H9 (cell line): ENCODE measurements around the gene CEP97. TPM values are rescaled to one million over a fixed set of nuclear protein-coding genes. Genes with fewer than 3 reads are reported as not detected.

Source experiments
- DNase-seq: peaks from one replicate; pipeline ENCODE4 v3.0.0-alpha.2; 2017
- H2AFZ ChIP-seq: one replicate; pipeline ENCODE4 v1.6.1; 2013; ENCODE audit warnings: mild to moderate bottlenecking, low read length, control low read depth, moderate library complexity
- H2AK5ac ChIP-seq: 2 replicates; pipeline ENCODE4 v1.6.1; 2013; ENCODE audit warnings: low read length, control low read depth, mixed read lengths; ENCODE audit not compliant: insufficient read length
- H2BK120ac ChIP-seq: one replicate; pipeline ENCODE4 v1.6.1; 2013; ENCODE audit warnings: low read depth, mild to moderate bottlenecking, low read length, control low read depth, inconsistent platforms; ENCODE audit not compliant: poor library complexity, severe bottlenecking
- H2BK12ac ChIP-seq: 2 replicates; pipeline ENCODE4 v1.6.1; 2013; ENCODE audit warnings: low read length, control low read depth, mixed read lengths, low read depth; ENCODE audit not compliant: insufficient read length
- H2BK15ac ChIP-seq: 2 replicates; pipeline ENCODE4 v1.6.1; 2013; ENCODE audit warnings: low read depth, low read length, control low read depth
- H2BK20ac ChIP-seq: one replicate; pipeline ENCODE4 v1.6.1; 2013; ENCODE audit warnings: low read depth, mild to moderate bottlenecking, low read length, control low read depth, inconsistent platforms; ENCODE audit not compliant: poor library complexity, severe bottlenecking
- H2BK5ac ChIP-seq: 2 replicates; pipeline ENCODE4 v1.6.1; 2013; ENCODE audit warnings: low read length, control low read depth, mixed read lengths; ENCODE audit not compliant: insufficient read length
- H3K14ac ChIP-seq: 2 replicates; pipeline ENCODE4 v1.6.1; 2013; ENCODE audit warnings: low read length, control low read depth; ENCODE audit not compliant: insufficient read depth
- H3K18ac ChIP-seq: 2 replicates; pipeline ENCODE4 v1.6.1; 2013; ENCODE audit warnings: low read depth, mild to moderate bottlenecking, mixed read lengths, low read length, control low read depth; ENCODE audit not compliant: insufficient read length
- H3K23ac ChIP-seq: 2 replicates; pipeline ENCODE4 v1.6.1; 2013; ENCODE audit warnings: low read length, control low read depth, mixed read lengths, low read depth; ENCODE audit not compliant: insufficient read length
- H3K23me2 ChIP-seq: 2 replicates; pipeline ENCODE4 v1.6.1; 2013; ENCODE audit warnings: low read depth, mild to moderate bottlenecking, mixed read lengths, low read length, control low read depth; ENCODE audit not compliant: insufficient read length, poor library complexity, severe bottlenecking
- H3K27ac ChIP-seq: 2 replicates; pipeline ENCODE4 v1.5.1; 2013; ENCODE audit warnings: low read length, control low read depth, mixed read lengths, low read depth; ENCODE audit not compliant: insufficient read length
- H3K27me3 ChIP-seq: 2 replicates; pipeline ENCODE4 v1.6.1; 2013; ENCODE audit warnings: low read length, control low read depth, inconsistent platforms; ENCODE audit not compliant: insufficient read depth
- H3K4ac ChIP-seq: 2 replicates; pipeline ENCODE4 v1.6.1; 2013; ENCODE audit warnings: low read depth, mild to moderate bottlenecking, control low read depth, inconsistent platforms, low read length, moderate library complexity
- H3K4me1 ChIP-seq: 2 replicates; pipeline ENCODE4 v1.6.1; 2013; ENCODE audit warnings: low read length, control low read depth, inconsistent platforms; ENCODE audit not compliant: insufficient read depth
- H3K4me2 ChIP-seq: 2 replicates; pipeline ENCODE4 v1.6.1; 2013; ENCODE audit warnings: low read length, control low read depth, mixed read lengths; ENCODE audit not compliant: insufficient read length, insufficient read depth
- H3K56ac ChIP-seq: 2 replicates; pipeline ENCODE4 v1.6.1; 2013; ENCODE audit warnings: low read depth, mild to moderate bottlenecking, mixed read lengths, low read length, control low read depth; ENCODE audit not compliant: insufficient read length
- H3K79me1 ChIP-seq: 2 replicates; pipeline ENCODE4 v1.6.1; 2013; ENCODE audit warnings: low read depth, mild to moderate bottlenecking, moderate library complexity, low read length, control low read depth, inconsistent platforms; ENCODE audit not compliant: insufficient read depth, poor library complexity, severe bottlenecking
- H3K79me2 ChIP-seq: 2 replicates; pipeline ENCODE4 v1.6.1; 2013; ENCODE audit warnings: low read length, control low read depth, inconsistent platforms; ENCODE audit not compliant: insufficient read depth
- H3K9ac ChIP-seq: 2 replicates; pipeline ENCODE4 v1.6.1; 2013; ENCODE audit warnings: low read length, control low read depth, mixed read lengths; ENCODE audit not compliant: insufficient read length; ENCODE audit errors: extremely low read depth
- H3K9me3 ChIP-seq: one replicate; pipeline ENCODE4 v1.6.1; 2013; ENCODE audit warnings: low read depth, low read length, inconsistent platforms; ENCODE audit not compliant: control insufficient read depth
- H3T11ph ChIP-seq: one replicate; pipeline ENCODE4 v1.6.1; 2013; ENCODE audit warnings: mild to moderate bottlenecking, low read length, control low read depth, inconsistent platforms
- H4K20me1 ChIP-seq: one replicate; pipeline ENCODE4 v1.6.1; 2013; ENCODE audit not compliant: control insufficient read depth, insufficient read length, insufficient read depth
- H4K5ac ChIP-seq: 2 replicates; pipeline ENCODE4 v1.6.1; 2013; ENCODE audit warnings: low read depth, mild to moderate bottlenecking, mixed read lengths, low read length, control low read depth; ENCODE audit not compliant: insufficient read length
- H4K8ac ChIP-seq: replicated peaks from 2 replicates; pipeline ENCODE4 v1.6.1; 2013; ENCODE audit warnings: low read length, control low read depth, mixed read lengths, low read depth; ENCODE audit not compliant: insufficient read length
- H4K91ac ChIP-seq: 2 replicates; pipeline ENCODE4 v1.6.1; 2013; ENCODE audit warnings: low read depth, mild to moderate bottlenecking, moderate library complexity, mixed read lengths, low read length, control low read depth; ENCODE audit not compliant: insufficient read length
- H3K27ac Mint-ChIP-seq, 3 experiments: 2 replicates in 2 of 3; 3 replicates in 1 of 3; pipeline ENCODE4 v1.8.0; 2020 to 2021; ENCODE audit warnings: mixed read lengths in 3 of 3, mild to moderate bottlenecking in 1 of 3, moderate library complexity in 1 of 3
- H3K27me3 Mint-ChIP-seq: 2 replicates; pipeline ENCODE4 v1.8.0; 2021; ENCODE audit warnings: low read depth, mild to moderate bottlenecking, moderate library complexity, mixed read lengths
- H3K36me3 Mint-ChIP-seq, 3 experiments: 2 replicates in 2 of 3; 3 replicates in 1 of 3; pipeline ENCODE4 v1.8.0; 2020 to 2021; ENCODE audit warnings: low read depth in 3 of 3, mixed read lengths in 3 of 3; ENCODE audit not compliant: insufficient read depth in 1 of 3
- H3K4me1 Mint-ChIP-seq, 2 experiments: 2 replicates each; pipeline ENCODE4 v1.8.0; 2020; ENCODE audit warnings: mixed read lengths in 2 of 2
- H3K4me3 Mint-ChIP-seq, 2 experiments: 2 replicates in 1 of 2; 3 replicates in 1 of 2; pipeline ENCODE4 v1.8.0; 2020 to 2021; ENCODE audit warnings: mild to moderate bottlenecking in 2 of 2, mixed read lengths in 2 of 2, moderate library complexity in 1 of 2
- H3K9me3 Mint-ChIP-seq, 2 experiments: 2 replicates in 1 of 2; 3 replicates in 1 of 2; pipeline ENCODE4 v1.8.0; 2020; ENCODE audit warnings: mild to moderate bottlenecking in 2 of 2, mixed read lengths in 2 of 2, moderate library complexity in 1 of 2
- CTCF ChIP-seq: fragments of 200-600 bp; sonication (generic); conservative IDR thresholded peaks from 3 replicates; pipeline ENCODE4 v1.8.0; 2021; ENCODE audit warnings: antibody characterized with exemption, mild to moderate bottlenecking
- WGBS: extraction: QIAGEN DNeasy Blood & Tissue Kit; methylation state at CpG from one replicate; pipeline ENCODE4 v1.1.7; 2013; ENCODE audit warnings: missing lambda C conversion rate, low lambda C conversion rate, mixed read lengths; ENCODE audit not compliant: insufficient read length; ENCODE audit errors: extremely low coverage; 5-methylcytosine and 5-hydroxymethylcytosine counted together
- total RNA-seq: library from RNA; stranded (reverse); gene quantifications from 2 replicates; pipeline ENCODE4 v1.2.1, GENCODE V29; 2021

The CEP97 gene
- total RNA-seq, 1 experiment from 2014 or later, result 13.9 TPM

GRCh38 chr3:101791778-101792177, 67.4 kb downstream of the CEP97 start:
- Histone ChIP-seq H3K4me1 (no peaks in the 10 kb centered on the region; the same call in 1 of the 2 replicates), H2AK5ac (no peak overlapping the region), H3K18ac (no peak overlapping the region), H3K4ac (no peak overlapping the region), H2BK5ac (no peak overlapping the region), H3K23ac (no peak overlapping the region), H3T11ph (no peak overlapping the region), H3K56ac (no peak overlapping the region), H4K5ac (no peak overlapping the region), H3K14ac (no peak overlapping the region), H2BK12ac (no peak overlapping the region), H3K4me2 (no peak overlapping the region), H3K27ac (no peak overlapping the region), H2BK120ac (no peak overlapping the region), H4K91ac (no peak overlapping the region), H2BK15ac (no peak overlapping the region), H2AFZ (no peak overlapping the region), H4K20me1 (no peaks in the 10 kb centered on the region), H3K27me3 (no peaks in the 10 kb centered on the region), H3K79me2 (no peaks in the 10 kb centered on the region), H3K9me3 (no peaks in the 10 kb centered on the region), H3K79me1 (no peaks in the 10 kb centered on the region), H2BK20ac (no peak overlapping the region), H3K9ac (no peak overlapping the region), H3K23me2 (no peaks in the 10 kb centered on the region), H4K8ac (no peak overlapping the region)
- peaks cover 6 to 9% of the 10 kb centered on the region in 2 experiments; a peak in 3 of 5 replicates for H3K9me3 Mint-ChIP-seq
- TF ChIP-seq CTCF, result no peak
- no peak overlapping the region; a peak in 1 of 7 replicates for H3K27ac Mint-ChIP-seq
- peaks cover 53 to 79% (median 70%) of the 10 kb centered on the region in 3 experiments for H3K36me3 Mint-ChIP-seq
- H3K4me3 Mint-ChIP-seq, result no peak overlapping the region
- no peak for DNase-seq
- no peaks in the 10 kb centered on the region for H3K27me3 Mint-ChIP-seq
- WGBS, result no CpG with 5 or more reads among the region's 4 CpGs
- H3K4me1 Mint-ChIP-seq, result no peaks in the 10 kb centered on the region
